NCI-H748 treated with DMSO at 0.1 percent for 48 hours (cell line): ENCODE data around the gene CADM4.

Experiments
- DNase-seq: peaks from one replicate; lab custom pipeline; 2025; lab: John Stamatoyannopoulos, UW

CADM4 gene

GRCh38 chr19:43582495-43582894 lies 57.2 kb downstream of the CADM4 start:
- no peak for DNase-seq

GRCh38 chr19:43581467-43581866 lies 58.2 kb downstream of the CADM4 start:
- no peak for DNase-seq

DNA sequence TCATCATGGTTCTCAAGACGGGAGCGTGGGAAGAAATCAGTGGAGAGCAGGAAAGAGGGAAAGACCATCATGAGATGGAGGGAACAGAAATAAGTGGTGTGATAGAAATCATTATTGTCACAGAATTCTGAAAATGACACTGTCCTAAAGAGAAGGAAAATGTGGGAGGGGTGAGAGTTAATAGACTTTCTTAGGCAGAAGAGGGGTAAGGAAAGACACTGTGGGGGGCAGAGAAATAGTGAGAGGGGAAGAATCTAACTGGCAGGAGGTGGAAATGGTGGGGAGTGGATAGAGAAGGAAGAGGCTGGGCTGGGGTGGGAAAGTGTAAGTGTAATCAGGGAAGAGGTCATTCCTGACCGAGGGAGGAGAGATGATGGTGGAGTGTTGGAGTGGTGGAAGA lies 60.9 kb downstream of the CADM4 start:
- no peak for DNase-seq

DNA sequence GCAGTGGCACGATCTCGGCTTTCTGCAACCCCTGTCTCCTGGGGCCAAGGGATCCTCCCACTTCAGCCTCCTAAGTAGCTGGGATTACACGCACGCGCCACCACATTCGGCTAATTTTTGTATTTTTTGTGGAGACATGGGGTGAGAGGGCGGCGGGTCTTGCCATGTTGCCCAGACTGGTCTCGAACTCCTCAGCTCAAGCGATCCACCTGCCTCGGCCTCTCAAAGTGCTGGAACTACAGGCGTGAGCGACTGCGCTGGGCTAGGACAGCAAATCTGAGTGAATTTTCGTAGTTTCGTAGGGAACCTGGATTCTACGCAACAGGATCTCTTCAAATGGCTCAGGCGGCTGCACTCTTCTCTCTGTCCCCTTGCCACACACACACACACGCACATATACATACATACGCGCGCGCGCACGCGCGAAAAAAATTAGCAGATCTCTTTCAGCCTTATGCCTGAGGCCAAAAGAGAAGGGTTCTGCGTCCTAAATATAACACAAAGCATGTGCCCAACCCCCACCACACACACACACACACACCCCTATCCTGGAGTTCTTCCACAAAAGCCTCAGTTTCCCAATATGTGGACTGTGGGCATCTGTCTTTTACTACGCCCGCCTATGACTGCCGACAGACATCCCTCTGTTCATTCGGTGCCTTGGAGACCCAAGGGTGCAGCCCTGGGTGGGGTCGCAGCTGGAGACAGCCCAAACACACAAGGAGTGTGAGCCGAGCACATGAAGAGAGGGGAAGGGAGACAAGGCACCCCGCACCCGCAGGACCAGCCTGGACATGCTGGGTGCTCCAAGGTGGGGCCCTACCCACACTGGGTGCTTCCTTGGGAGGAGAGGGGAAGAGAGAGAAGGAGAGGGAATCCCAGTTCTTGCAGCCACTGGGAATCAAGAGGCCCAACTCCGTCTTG lies 63.4 kb downstream of the CADM4 start:
- DNase-seq, result no peak

GRCh38 chr19:43575156-43575950 lies 64.3 kb downstream of the CADM4 start, which contains the start of the genes PINLYP and XRCC1:
TSS of gene PINLYP (plus strand) at chr19:43575801. CDS start at chr19:43577192, 1,391 bp downstream.
TSS of gene XRCC1 (minus strand) at chr19:43575527. CDS start at chr19:43575458, 69 bp downstream.
- peak; percentile 99 for DNase-seq

GRCh38 chr19:43574424-43575155 lies 65.1 kb downstream of the CADM4 start:
- no peak for DNase-seq
